GM21825 (cell line): ENCODE data around the gene TTC38.
"Not testable (repeated sequence)": the region's sequence is repeated elsewhere in the genome, so short reads cannot be mapped to it uniquely, and the experiment has no call there.

Experiments used
- ATAC-seq: cut with Tn5 transposase; IDR thresholded peaks from one replicate; pipeline ENCODE4 v1.9.1; 2021; ENCODE audit warnings: mild to moderate bottlenecking, moderate library complexity; ENCODE audit not compliant: unreplicated experiment

The TTC38 gene

DNA sequence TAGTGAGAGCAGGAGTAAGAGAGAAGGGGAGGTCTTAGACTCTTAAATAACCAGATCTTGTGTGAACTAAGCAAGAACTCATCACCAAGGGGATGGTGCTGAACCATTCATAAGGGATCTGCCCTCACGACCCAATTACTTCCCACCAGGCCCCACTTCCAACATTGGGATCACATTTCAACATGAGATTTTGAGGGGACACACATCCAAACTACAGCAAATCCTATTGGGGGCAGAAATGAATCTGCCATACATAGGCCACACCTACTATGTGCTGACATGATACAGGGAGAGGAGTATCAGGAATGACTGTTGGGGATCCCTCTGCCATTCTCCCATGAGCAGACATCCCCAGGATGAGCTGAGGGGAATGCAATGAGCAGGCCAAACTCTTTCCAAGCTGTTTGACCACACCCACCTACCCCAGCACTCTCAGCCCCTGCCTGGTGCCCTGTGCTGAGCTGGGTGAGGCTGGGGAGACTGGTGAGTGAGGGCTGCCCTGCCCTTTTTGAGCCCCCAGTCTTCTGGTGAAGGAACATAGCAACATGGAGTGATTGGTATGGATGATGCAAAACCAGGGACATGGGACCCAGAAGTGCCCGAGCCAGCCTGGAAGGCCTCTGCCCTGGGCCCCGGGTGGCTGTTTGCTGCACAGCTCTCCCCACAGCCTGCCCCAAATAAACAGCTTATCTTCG lies 27.6 kb downstream of the TTC38 start:
- no peak for ATAC-seq

DNA sequence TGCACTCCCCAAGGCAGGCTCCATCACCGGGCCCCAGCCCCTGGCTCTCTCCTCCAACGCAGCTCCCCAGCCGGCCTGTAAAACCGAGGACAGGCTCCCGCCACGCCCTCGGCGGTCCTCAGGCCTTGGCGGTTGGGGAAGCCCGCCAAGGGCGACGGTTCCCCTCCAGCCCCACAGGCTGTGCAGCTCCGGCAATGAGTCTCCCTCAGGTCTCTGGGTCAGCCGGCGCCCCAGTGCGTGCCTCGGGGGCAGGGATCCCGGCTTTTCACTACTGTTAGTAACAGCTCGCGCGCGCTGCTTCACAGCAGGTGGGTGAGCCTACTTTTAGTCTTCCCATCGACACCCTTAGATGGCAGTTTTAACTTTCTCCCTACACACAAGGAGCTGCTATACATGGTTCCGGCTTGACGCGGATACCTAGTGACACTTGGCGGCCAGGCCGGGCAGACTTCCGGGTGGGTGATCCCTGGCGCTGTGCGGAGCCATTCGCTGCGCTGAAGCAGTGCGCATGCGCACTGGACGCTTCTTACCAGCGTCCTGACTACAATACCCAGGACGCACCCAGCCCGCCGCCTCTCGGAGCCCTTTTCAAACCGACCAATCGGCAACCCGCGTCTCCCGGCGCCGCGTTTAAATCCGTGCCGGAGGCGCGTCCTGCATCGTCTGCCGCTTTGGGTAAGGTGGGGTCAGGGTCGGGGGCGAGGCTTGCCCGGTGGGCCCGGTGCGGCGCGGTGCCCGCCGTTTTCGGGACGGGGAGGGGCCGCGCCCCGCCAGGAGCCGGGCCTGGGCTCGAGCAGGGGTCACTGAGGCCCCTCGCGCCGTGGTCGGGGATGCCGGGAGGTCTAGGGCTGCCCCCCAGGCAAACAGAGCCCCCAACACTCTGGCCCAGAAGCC lies 28.7 kb downstream of the TTC38 start, which contains the start of gene GTSE1:
Gene GTSE1 (plus strand): TSS at position 614 of the 894 bp plus-strand sequence. CDS start 531 bp downstream, outside the sequence.
- peak; percentile 84 for ATAC-seq

DNA sequence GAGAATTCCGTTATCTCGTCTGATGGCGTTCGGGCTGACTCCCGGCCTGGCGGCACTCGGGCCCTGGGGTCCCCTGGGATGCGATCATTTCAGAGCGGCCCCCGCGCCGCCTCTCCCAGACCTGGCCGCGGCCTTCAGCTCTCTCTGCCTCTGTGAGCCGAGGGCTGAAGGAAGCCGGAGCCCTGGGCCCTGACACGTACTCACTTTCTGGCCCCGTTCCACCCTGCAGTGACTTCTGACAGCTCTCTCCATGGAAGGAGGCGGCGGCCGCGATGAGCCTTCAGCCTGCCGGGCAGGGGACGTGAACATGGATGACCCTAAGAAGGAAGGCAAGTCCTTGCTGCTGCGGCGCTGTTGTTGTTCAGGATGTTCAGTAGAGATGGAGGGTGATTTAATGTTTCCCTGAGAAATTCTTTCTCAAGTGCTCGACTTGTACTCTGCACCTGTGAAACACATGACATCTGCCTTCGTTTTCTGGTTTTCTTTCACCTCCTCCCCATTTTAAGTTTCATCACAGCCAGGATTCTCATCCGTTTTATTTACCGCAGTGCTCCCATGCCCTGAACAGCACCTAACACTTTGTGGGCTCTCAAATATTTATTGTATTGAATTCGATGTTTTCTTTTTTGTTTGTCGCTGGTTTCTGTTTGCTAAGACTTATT lies 29.5 kb downstream of the TTC38 start:
- ATAC-seq, result peak; percentile 14

DNA sequence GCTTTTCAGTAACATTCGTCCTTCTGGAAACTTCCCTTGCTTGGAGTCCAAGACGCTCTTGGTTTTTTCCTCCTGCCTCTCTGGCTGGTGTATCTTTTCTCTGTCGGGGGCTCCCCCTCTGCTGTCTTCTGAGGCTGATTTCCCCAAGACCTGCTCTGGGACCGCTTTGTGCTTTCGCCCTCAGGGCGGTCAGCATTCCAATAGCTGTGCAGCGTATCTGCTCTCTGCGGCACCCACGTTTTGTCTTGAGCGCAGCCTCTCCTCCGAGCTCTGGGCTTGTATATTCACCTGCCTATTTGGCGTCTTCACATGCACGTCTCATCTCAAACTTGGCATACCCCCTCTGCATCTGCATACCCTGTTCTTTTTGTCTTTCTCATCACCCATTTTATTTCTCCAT lies 31.3 kb downstream of the TTC38 start:
- ATAC-seq, result no peak

DNA sequence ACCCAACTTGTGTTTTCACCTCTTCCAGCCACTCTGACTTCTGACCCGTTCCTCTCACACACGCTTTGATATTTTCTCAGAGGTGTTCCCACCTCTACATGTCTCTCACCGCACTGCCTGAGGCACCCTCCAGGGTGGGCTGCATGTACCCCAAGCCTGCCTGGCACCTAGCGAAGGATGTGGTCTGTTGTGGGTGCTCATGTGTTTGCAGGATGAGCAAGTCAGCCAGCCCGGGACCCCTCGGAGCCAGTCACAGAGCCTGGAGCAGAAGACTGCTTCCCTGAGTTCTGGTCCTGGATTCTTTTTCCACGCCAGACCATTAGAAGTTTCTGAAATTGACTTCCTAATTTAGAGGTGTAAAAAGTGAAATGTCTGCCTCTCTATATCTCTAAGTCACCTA lies 32.7 kb downstream of the TTC38 start:
- no peak for ATAC-seq

DNA sequence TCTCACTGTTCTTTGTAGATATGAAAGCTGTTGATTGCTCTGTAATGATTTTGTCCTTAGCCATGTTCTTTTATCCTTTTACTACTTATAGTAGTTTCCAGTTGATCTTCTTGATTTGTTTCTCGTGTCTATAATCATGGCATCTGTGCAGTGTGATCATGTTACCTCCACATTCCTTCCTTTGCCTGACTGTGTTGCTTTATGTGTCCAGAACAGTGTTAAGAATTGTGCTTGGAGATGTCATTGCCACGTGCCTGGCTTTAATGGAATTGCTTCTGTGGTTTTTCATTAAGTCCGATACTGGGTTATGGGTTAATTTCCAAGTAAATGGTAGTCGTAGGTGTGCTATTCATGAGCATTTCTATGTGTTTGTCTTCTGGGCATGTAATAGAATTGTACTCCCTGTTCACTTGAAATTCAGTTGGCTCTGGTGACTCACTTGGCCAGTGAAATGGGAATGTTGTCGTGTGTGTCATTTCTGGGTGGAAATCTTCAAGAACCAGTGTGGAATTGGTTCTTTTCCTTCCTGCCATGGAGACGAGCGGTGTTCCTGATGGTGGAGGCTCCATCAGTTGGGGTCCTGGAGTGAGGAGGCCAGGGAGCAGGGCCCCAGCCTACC lies 35.6 kb downstream of the TTC38 start:
- ATAC-seq, result no peak

DNA sequence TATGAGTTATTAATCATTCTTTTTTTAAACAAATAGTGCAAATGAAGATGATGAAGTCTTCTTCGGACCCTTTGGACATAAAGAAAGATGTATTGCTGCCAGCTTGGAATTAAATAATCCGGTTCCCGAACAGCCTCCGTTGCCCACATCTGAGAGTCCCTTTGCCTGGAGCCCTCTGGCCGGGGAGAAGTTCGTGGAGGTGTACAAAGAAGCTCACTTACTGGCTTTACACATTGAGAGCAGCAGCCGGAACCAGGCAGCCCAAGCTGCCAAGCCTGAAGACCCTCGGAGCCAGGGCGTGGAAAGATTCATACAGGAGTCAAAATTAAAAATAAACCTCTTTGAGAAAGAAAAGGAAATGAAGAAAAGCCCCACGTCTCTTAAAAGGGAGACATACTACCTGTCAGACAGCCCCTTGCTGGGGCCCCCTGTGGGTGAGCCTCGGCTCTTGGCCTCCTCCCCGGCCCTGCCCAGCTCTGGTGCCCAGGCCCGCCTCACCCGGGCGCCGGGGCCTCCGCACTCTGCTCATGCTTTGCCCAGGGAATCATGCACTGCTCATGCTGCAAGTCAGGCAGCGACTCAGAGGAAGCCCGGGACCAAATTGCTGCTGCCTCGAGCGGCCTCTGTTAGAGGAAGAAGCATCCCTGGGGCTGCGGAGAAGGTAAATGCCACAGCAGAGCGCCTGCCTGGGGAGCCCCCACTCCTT lies 40.6 kb downstream of the TTC38 start:
- no peak for ATAC-seq

DNA sequence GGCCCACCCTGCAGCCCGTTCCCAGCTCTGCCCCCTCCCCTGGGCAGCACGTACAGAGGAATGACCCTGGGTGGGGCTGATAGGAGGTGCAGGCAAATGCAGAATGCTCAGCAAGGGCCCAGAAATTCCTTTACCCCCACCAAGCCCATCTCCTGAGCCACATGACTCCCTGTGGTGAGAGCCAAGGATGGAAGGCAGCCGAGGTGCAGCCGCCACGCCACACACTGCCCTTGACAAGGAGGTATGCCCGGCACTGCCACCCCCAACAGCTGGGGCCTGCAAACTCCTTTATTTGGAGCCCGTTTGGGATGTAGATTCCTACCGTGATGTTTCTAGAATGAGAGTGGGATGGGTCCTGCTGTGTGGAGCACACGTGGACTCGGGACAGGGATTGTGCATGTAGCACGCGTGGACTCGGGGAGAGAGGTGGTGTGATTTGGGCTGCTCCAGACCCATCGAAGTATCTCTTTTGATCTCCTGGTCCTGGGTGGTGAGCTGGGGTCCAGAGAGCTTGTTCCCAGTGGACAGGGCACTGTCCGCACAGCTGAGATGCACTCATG lies 41.8 kb downstream of the TTC38 start:
- ATAC-seq, result no peak

DNA sequence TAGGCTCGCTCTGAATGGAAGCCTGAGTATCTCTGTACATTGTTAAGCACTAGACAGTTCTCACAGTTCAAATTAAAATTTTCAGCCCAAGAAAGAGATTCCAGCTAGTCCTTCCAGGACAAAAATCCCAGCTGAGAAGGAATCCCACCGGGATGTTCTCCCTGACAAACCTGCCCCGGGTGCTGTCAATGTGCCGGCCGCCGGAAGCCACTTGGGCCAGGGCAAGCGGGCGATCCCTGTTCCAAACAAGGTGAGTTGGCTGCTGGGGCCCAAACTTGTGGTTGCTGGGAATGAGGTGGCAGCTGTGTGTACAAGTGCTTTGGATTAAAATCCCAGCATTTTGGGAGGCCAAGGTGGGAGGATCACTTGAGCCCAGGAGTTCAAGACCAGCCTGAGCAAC lies 44.2 kb downstream of the TTC38 start:
- ATAC-seq, result no peak

DNA sequence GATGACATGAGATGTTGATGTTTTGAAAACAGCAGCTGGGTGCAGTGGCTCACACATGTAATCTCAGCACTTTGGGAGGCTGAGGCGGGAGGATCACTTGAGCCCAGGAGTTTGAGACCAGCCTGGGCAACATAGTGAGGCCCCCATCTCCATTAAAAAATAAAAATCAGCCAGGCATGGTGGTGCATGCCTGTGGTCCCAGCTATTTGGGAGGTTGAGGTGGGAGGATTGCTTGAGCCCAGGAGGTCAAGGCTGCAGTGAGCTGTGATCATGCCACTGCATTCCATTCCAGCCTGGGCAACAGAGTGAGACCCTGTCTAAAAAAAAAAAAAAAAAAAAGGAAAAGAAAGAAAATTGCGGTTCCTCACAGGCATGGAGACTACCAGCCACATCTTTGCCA lies 45.0 kb downstream of the TTC38 start:
- not testable (repeated sequence) for ATAC-seq

DNA sequence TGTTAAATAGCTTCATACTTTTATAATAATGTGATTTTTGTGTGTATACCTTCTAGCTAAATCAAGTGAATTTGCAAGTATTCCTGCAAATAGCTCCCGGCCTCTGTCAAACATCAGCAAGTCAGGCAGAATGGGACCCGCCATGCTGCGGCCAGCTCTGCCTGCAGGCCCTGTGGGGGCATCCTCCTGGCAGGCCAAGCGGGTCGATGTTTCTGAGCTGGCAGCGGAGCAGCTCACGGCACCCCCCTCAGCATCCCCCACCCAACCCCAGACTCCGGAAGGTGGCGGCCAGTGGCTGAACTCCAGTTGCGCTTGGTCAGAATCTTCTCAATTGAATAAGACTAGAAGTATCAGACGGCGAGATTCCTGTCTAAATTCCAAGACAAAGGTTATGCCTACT lies 48.2 kb downstream of the TTC38 start:
- ATAC-seq, result no peak

DNA sequence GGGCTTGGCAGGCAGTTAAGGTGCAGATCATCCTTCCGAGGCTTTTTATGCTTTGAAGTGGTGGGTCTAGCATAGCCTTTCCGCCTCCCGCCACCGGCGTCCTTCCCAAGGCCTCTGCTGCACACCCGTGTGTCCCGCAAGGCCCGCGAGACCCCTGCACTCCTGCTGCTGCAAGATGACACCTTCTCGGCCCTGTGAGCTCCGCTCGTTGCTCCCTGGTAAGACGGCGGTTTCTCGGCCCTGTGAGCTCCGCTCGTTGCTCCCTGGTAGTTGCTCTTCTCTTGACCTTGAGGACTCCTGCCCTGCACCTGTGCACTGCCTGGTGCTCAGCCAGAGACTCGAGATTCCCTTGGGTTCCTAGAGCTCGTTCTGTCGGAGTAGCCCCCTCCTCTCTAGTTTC lies 49.8 kb downstream of the TTC38 start:
- no peak for ATAC-seq

DNA sequence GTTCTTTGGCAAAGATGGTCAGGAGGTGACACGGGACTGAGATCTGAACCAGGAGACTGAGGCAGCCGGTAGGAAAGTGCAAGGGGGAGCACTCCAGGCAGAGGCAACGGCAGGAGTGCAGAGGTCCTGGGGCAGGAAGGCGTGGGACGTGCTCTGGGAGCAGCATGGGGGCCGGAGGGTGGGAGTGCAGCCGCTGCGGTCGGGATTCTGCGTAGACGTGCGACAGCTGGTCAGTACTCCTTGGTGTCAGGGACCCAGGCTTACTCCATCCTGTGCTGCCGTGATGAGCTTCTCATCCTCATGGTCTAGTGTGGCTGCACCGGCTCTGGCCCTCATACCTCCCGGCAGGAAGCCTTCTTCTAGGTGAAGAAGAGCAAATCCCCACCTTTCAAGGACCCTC lies 50.8 kb downstream of the TTC38 start:
- ATAC-seq, result no peak

DNA sequence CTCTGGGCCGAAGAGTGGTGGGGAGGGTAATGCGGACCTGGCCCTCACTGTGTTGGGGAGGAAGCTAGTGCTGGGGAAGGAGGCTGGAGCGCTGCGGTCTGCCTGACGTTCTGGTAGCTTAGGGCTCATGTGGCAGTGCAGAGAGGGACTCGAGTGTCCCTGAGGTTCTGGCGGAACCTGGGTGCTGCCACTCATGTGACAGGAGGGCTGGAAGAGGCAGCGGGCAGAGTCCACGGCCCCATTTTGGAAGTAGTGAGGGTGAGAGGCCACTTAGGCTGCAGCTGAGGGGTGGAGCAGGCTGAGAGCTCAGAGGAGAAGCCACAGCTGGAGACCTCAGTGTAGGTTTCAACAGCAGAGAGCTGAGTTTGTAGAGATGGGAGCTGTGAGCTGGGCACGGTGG lies 51.5 kb downstream of the TTC38 start:
- no peak for ATAC-seq

DNA sequence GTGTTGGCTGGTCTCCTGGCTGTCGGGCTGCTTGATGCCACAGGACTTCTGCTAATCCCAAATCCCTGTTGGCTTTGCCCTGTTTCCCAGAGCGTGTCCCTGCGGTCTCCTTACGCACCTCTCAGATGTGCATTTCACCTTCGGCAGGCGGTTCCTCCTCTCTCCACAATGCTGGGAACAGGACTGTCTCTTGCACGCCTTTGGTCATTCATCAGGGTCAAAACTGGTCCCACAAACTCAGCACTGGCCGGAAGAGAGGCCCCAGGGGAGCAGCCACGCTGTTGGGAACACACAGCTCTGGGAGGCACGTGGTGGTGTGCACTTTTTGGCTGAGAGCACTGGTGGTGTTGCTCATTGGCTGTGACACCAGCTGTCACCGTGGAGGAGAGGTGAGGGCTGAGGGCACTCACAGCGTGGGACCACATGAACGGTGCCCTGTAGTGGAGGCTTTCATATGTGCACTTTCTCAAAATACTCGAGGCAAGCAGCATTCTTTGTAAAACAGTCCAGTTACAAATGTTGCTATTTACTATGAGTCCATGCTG lies 52.4 kb downstream of the TTC38 start:
- no peak for ATAC-seq

DNA sequence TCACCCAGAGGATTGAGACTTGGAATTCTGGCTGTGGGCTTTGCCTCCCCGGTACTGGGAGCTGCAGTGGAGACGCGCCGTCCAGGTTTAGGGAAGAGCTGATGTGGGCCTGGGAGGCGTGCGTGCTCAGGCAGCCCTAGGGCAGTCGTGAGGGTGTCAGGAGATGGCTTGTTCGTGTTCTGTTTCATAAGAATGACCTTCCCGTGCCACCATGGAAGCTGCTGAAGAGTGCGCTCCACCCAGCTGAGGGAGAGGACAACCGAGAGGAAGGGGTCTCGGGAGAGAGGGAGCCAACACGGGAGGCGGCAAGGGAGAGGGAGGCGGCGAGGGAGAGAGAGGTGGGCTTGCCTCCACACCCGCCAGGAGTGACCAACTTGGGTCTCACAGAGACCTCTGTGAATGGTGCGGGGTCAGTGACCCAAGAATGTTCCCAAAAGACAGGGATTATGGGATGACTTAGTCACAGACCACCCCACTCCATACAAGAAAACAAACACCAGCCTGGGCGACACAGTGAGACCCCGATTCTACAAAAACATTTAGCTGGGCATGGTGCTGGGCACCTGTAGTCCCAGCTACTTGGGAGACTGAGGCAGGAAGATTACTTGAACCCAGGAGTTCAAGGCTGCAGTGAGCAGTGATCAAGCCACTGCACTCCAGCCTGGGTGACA lies 53.0 kb downstream of the TTC38 start:
- no peak for ATAC-seq

DNA sequence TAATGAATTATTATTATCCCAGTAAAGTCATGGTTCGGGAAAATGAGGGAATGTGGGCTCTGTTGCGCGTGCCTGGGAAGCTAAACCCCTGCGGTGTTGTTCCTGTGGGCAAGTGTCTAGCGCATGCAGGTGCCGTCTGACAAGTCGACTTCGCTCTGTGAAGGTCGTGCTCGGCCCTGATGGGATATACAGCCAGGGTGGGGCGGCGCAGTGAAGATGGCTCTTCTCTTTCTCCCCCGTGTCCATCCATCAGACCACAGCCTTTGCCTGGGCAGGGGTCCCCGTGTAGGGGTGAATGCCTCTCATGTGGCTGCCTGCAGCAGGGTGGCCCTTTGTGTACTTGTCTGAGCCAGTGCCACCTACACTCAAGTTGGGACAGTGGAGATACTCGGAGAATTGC lies 54.9 kb downstream of the TTC38 start:
- no peak for ATAC-seq

DNA sequence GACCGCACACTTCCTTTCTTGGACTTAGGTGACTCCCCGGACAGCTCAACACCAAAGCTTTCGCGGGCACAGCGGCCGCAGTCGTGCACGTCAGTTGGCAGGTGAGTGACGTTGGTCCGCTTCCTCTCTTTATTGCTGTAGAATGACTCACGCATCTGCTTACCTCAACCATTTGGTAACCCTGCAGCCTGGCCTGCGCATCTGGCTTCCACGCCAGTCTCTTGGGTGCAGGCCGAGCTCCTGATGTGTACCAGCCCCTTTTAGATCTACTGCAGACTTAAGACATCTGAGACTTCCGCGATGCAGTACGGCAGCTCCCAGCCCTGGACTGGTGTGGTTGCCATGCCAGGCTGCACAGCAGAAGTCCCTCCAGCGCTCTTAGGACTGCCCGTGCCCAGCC lies 55.4 kb downstream of the TTC38 start:
- no peak for ATAC-seq

DNA sequence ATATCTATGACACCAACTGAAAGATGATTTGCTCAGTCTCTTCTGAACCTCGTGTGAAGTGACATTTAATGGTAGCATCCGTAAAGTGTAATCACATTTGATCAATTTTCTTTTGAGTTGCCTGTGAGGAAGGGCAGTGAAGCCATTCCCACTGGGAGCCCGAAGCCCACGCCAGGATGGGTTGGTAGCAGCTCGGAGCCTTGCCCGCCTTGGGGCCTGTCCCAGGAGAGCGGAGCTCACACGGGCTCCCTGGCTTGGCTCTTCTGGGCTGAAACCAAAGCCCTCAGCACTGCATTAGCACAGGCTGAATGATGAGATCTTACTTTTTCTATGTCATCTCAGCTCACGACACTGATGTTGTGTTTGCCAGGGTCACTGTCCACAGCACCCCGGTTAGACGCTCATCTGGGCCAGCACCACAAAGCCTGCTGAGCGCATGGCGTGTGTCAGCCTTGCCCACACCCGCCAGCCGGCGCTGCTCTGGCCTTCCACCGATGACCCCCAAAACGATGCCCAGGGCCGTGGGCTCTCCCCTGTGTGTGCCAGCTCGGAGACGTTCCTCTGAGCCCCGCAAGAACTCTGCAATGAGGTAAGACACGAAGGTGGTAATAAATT lies 58.4 kb downstream of the TTC38 start:
- ATAC-seq, result no peak
